ENCODE results near the gene PDE3A. TPM values are rescaled to one million over a fixed set of nuclear protein-coding genes. Genes with fewer than 3 reads are reported as not detected.

The PDE3A gene
- polyA plus RNA-seq, 1 experiment: 3.5 TPM

GRCh38 chr12:20505056-20505455, 136.7 kb downstream of the PDE3A start:
- Histone ChIP-seq H3K4me3 (ENCODE audit: low read depth, low read length) (no peak overlapping the region), H3K27me3 (ENCODE audit: control insufficient read depth, insufficient read depth, low read length) (no peaks in the 10 kb centered on the region), H3K36me3 (ENCODE audit: control insufficient read depth, insufficient read depth, low read length) (no peaks in the 10 kb centered on the region)
- no peak for DNase-seq (ENCODE audit: low read depth)
- POLR2A ChIA-PET: no interaction called here
- CTCF ChIA-PET: no interaction called here
- TF ChIP-seq CTCF (IDR thresholded peaks at IDR 0.05; ENCODE audit: insufficient read depth, low read depth, low read length): no peak

- POLR2A ChIA-PET: no interaction called here
- CTCF ChIA-PET: no interaction called here
- Histone ChIP-seq H3K36me3 (ENCODE audit: control insufficient read depth, insufficient read depth, low read length) (no peaks in the 10 kb centered on the region), H3K27me3 (ENCODE audit: control insufficient read depth, insufficient read depth, low read length) (no peaks in the 10 kb centered on the region), H3K4me3 (ENCODE audit: low read depth, low read length) (no peak overlapping the region)
- DNase-seq (ENCODE audit: low read depth): no peak
- no peak for TF ChIP-seq CTCF (IDR thresholded peaks at IDR 0.05; ENCODE audit: insufficient read depth, low read depth, low read length)
These were observed 138.7 kb downstream of the PDE3A start for GRCh38 chr12:20507056-20507455.

GRCh38 chr12:20507711-20508110, 139.4 kb downstream of the PDE3A start:
- DNase-seq (ENCODE audit: low read depth): no peak
- Histone ChIP-seq H3K36me3 (ENCODE audit: control insufficient read depth, insufficient read depth, low read length) (no peaks in the 10 kb centered on the region), H3K27me3 (ENCODE audit: control insufficient read depth, insufficient read depth, low read length) (no peaks in the 10 kb centered on the region), H3K4me3 (ENCODE audit: low read depth, low read length) (no peak overlapping the region)
- ChIA-PET POLR2A (no interaction called here), CTCF (no interaction called here)
- TF ChIP-seq CTCF (IDR thresholded peaks at IDR 0.05; ENCODE audit: insufficient read depth, low read depth, low read length): no peak

- Histone ChIP-seq H3K4me3 (ENCODE audit: low read depth, low read length) (no peak overlapping the region), H3K36me3 (ENCODE audit: control insufficient read depth, insufficient read depth, low read length) (no peaks in the 10 kb centered on the region), H3K27me3 (ENCODE audit: control insufficient read depth, insufficient read depth, low read length) (no peaks in the 10 kb centered on the region)
- ChIA-PET POLR2A (no interaction called here), CTCF (interaction anchor here (0.6 kb wide), 1 partner anchor 15 kb away, joined by 3 read pairs; no protein-coding TSS in a partner anchor)
- TF ChIP-seq CTCF (IDR thresholded peaks at IDR 0.05; ENCODE audit: insufficient read depth, low read depth, low read length): no peak
- DNase-seq (ENCODE audit: low read depth): no peak
These were observed 140.0 kb downstream of the PDE3A start for GRCh38 chr12:20508359-20508758.

- TF ChIP-seq CTCF (IDR thresholded peaks at IDR 0.05; ENCODE audit: insufficient read depth, low read depth, low read length): no peak
- no peak for DNase-seq (ENCODE audit: low read depth)
- H3K36me3 ChIP-seq (ENCODE audit: control insufficient read depth, insufficient read depth, low read length): no peaks in the 10 kb centered on the region
- no peaks in the 10 kb centered on the region for H3K27me3 ChIP-seq (ENCODE audit: control insufficient read depth, insufficient read depth, low read length)
- POLR2A ChIA-PET: no interaction called here
- no peak overlapping the region for H3K4me3 ChIP-seq (ENCODE audit: low read depth, low read length)
- CTCF ChIA-PET: no interaction called here
These were observed 140.6 kb downstream of the PDE3A start for GRCh38 chr12:20508962-20509361.
